GM10266 (cell line): ENCODE results near the gene ZNF605.

ENCODE experiments used
- DNase-seq: peaks from one replicate; pipeline ENCODE4 v3.0.0; 2012; ENCODE audit errors: extremely low spot score
- CTCF ChIP-seq: IDR thresholded peaks from 2 replicates; pipeline ENCODE4 v1.5.1; 2012; ENCODE audit warnings: mild to moderate bottlenecking, low read depth; ENCODE audit not compliant: control insufficient read depth, insufficient read depth; ENCODE audit errors: missing control alignments

The ZNF605 gene

DNA sequence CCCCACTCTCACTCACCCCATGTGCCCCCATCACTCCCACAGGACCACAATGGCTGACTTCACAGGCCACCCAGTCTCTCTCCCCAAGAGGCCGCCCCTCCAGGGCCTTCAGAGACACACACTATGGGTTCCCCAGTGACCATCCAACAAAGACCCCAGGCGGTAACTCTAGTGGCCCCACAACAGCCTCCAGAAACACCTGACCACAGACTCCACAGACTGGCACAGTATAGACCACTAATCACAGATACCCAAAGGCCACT is 3.0 kb downstream of the ZNF605 start:
- DNase-seq: no peak
- TF ChIP-seq CTCF: no peak

DNA sequence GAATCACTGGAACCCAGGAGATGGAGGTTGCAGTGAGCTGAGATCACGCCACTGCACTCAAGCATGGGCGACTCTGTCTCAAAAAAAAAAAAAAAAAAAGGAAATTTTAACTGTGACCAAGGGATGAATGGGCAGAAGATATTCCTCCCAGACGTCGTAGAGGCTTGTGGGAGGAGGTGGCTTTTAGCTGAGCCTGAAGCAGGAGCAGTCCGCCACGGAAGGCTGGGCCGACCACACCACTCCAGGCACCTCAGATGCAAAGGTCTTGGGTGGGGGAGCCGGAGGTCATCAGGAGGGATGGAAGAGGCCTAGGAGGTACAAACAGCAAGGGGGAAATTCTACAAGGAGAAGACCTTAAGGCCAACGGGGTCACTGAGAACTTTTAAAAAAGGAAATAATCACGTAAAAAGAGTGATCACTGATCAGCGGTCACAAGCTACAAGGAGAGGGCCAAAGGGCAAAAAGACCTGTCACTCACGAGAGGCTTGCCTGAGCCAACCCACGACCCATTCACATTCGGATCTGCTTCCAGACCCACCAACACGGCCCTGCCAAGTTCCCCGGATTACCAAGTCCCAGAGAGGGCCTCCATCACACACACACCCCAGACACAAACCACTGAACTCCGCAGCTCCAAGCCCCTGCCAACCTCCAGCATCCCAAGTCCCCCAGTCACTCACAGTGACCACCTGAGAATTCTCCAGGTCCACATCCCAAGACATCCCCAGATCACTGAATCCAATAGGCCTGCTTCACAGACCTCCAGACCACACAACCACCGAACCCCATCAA is 3.5 kb downstream of the ZNF605 start:
- DNase-seq: no peak
- TF ChIP-seq CTCF: no peak

GRCh38 chr12:132951649-132952048 is 4.5 kb downstream of the ZNF605 start:
- TF ChIP-seq CTCF: no peak
- no peak for DNase-seq

GRCh38 chr12:132950844-132951535 is 5.1 kb downstream of the ZNF605 start:
- no peak for TF ChIP-seq CTCF
- no peak for DNase-seq

DNA sequence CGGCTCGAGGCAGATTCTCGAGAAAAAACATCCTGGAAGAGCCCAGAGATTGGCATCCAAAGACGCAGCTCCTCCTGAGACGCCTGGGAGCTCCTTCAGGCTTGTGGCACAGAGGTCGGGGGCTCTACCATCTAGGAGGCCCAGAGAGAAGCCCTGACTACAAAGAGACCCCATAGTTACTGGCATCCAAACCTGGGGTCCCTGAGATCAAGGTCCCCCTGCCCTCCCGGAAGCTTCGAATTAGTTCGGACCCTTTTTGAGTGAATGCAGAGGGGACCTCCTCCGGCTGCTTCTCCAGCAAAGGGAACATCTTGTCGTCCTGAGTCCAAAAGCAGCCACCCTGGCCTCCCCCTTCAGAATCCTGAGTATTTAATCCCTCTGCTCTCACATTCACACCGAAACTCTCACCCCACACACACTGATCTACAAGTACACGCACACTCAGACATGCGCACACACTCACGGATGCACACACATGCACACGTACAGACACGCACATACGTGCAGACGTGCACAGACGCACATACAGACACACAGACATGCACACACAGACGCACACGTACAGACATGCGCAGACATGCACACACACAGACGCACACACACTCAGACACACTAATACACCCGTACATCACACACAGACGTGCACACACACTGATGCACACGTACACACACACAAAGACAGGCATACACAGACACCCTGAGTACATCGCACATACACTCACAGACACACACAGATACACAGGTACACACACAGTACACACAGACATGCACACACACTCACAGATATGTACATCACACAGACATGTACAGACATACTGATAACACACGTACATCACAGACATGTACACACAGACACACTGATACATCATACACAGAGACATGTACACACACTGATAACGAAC is 5.9 kb downstream of the ZNF605 start:
- TF ChIP-seq CTCF: no peak
- no peak for DNase-seq

GRCh38 chr12:132948146-132949066 is 7.7 kb downstream of the ZNF605 start:
- DNase-seq: no peak
- no peak for TF ChIP-seq CTCF
